Gastroesophageal sphincter (tissue), 4 donors: ENCODE data around the gene CCR1. TPM values are rescaled to one million over a fixed set of nuclear protein-coding genes. Genes with fewer than 3 reads are reported as not detected.
"Not testable (repeated sequence)": the region's sequence is repeated elsewhere in the genome, so short reads cannot be mapped to it uniquely, and the experiment has no call there.

Experiments
- ATAC-seq: fragments of 150-250 bp; one replicate; pipeline ENCODE4 v1.9.1; 2016; ENCODE audit warnings: mild to moderate bottlenecking, moderate library complexity
- H3K27ac ChIP-seq, 4 donors: fragments of 200-600 bp; sonication (generic) in 3 of 4; 1 replicate in 3 of 4; 2 replicates in 1 of 4; pipeline ENCODE4 v1.5.1; 2016 to 2019
- H3K27me3 ChIP-seq: fragments of 200-600 bp; sonication (generic); one replicate; pipeline ENCODE4 v1.5.1; 2019
- H3K36me3 ChIP-seq, 2 donors: fragments of 200-600 bp; sonication (generic); one replicate each; pipeline ENCODE4 v1.5.1; 2019; ENCODE audit warnings: control low read depth in 1 of 2
- H3K4me1 ChIP-seq, 3 donors: fragments of 200-600 bp; sonication (generic); 1 replicate in 2 of 3; 2 replicates in 1 of 3; pipeline ENCODE4 v1.5.1; 2016 to 2019; ENCODE audit warnings: control low read depth in 2 of 3
- H3K4me3 ChIP-seq, 2 donors: fragments of 200-600 bp; sonication (generic); one replicate each; pipeline ENCODE4 v1.5.1; 2019; ENCODE audit warnings: mild to moderate bottlenecking in 1 of 2, moderate library complexity in 1 of 2
- H3K9me3 ChIP-seq, 3 donors: fragments of 200-600 bp; sonication (generic); one replicate each; pipeline ENCODE4 v1.5.1; 2017 to 2019; ENCODE audit warnings: control low read depth in 2 of 3
- CTCF ChIP-seq, 4 experiments: fragments of 200-600 bp in 2 of 4; fragments of 450-650 bp in 2 of 4; sonication (generic) in 1 of 4; IDR thresholded peaks; one replicate each; pipeline ENCODE4 v1.5.1; 2017 to 2019; ENCODE audit warnings: antibody characterized with exemption in 4 of 4, mild to moderate bottlenecking in 2 of 4, moderate library complexity in 2 of 4
- EP300 ChIP-seq: sonication (generic); formaldehyde crosslinking; IDR thresholded peaks from one replicate; pipeline ENCODE4 v1.6.1; 2017; ENCODE audit warnings: antibody characterized with exemption, mild to moderate bottlenecking
- POLR2A ChIP-seq, 2 donors: fragments of 450-650 bp; IDR thresholded peaks; one replicate each; pipeline ENCODE4 v1.6.1; 2017; ENCODE audit warnings: antibody characterized with exemption in 2 of 2, mild to moderate bottlenecking in 2 of 2, moderate library complexity in 1 of 2
- POLR2AphosphoS5 ChIP-seq: sonication (generic); formaldehyde crosslinking; IDR thresholded peaks from one replicate; pipeline ENCODE4 v1.6.1; 2017; ENCODE audit warnings: antibody characterized with exemption
- WGBS, 2 donors: methylation state at CpG; one replicate each; pipeline ENCODE4 v1.1.5; 2018; ENCODE audit warnings: low coverage in 1 of 2; 5-methylcytosine and 5-hydroxymethylcytosine counted together
- total RNA-seq, 4 donors: library from RNA; depleted of rRNA; stranded (reverse); fragments of >200 nt; gene quantifications; one replicate each; pipeline ENCODE4 v1.1.0, GENCODE V29; 2016

Gene CCR1
- total RNA-seq, 4 donors from 2014 or later = 1.9 to 32.3 (median 8.7) TPM

GRCh38 chr3:46162975-46163555, 45.0 kb downstream of the CCR1 start:
- H3K27me3 ChIP-seq = peaks cover 4% of the 10 kb centered on the region
- no peaks in the 10 kb centered on the region for H3K36me3 ChIP-seq
- H3K4me3 ChIP-seq = no peak overlapping the region
- H3K4me1 ChIP-seq = no peaks in the 10 kb centered on the region
- H3K27ac ChIP-seq = no peak overlapping the region
- WGBS, 2 donors = 80% methylated on average over 1 of the region's 4 CpGs; no CpG with 5 or more reads in 1 of the 2 donors
- no peak for ATAC-seq
- H3K9me3 ChIP-seq = peaks cover 0 to 20% (median 0%) of the 10 kb centered on the region in 3 donors
- no peak for TF ChIP-seq CTCF (IDR thresholded peaks at IDR 0.05)
- TF ChIP-seq POLR2AphosphoS5 = no peak
- TF ChIP-seq EP300 = no peak
- no peak for TF ChIP-seq POLR2A (IDR thresholded peaks at IDR 0.05)

GRCh38 chr3:46157685-46158084, 50.4 kb downstream of the CCR1 start:
- not testable (repeated sequence) for H3K9me3 ChIP-seq, H3K4me1 ChIP-seq, H3K27ac ChIP-seq, H3K27me3 ChIP-seq, ATAC-seq, H3K36me3 ChIP-seq, H3K4me3 ChIP-seq
- WGBS, 2 donors = 47% methylated on average over 1 of the region's 1 CpG; no CpG with 5 or more reads in 1 of the 2 donors

- WGBS, 2 donors = no CpG with 5 or more reads among the region's 1 CpG
- no peak overlapping the region for H3K4me3 ChIP-seq
- no peaks in the 10 kb centered on the region for H3K27me3 ChIP-seq
- H3K4me1 ChIP-seq = no peaks in the 10 kb centered on the region
- no peaks in the 10 kb centered on the region for H3K36me3 ChIP-seq
- ATAC-seq = no peak
- no peak overlapping the region for H3K27ac ChIP-seq
- peaks cover 0 to 5% (median 0%) of the 10 kb centered on the region in 3 donors for H3K9me3 ChIP-seq
- no peak for TF ChIP-seq EP300
- TF ChIP-seq POLR2AphosphoS5 = no peak
- no peak for TF ChIP-seq CTCF (IDR thresholded peaks at IDR 0.05)
- TF ChIP-seq POLR2A (IDR thresholded peaks at IDR 0.05) = no peak
Measured at GRCh38 chr3:46154311-46154710, 53.8 kb downstream of the CCR1 start.

Other genes starting within 250 kb of the CCR1 start
- gene FYCO1, start 212.5 kb downstream of the CCR1 start, total RNA-seq = 100 to 1,000 TPM in 2 of 4 donors, 10 to 100 TPM in 2; 66.8 to 144 (median 97.3) TPM
- under 1 TPM in 3 of 4 donors, not detected in 1; under 0.01 to 0.07 (median 0.04) TPM for gene XCR1, start 180.8 kb downstream of the CCR1 start, total RNA-seq
- gene CCR3, start 34.1 kb upstream of the CCR1 start, total RNA-seq = not detected
- gene CCR2, start 145.8 kb upstream of the CCR1 start, total RNA-seq = 1 to 10 TPM in 2 of 4 donors, under 1 TPM in 2; 0.77 to 3.9 (median 1.9) TPM
- gene CCR5, start 162.6 kb upstream of the CCR1 start, total RNA-seq = 1 to 10 TPM in 1 of 4 donors, under 1 TPM in 3; 0.23 to 1.8 (median 0.44) TPM
- gene CCRL2, start 198.9 kb upstream of the CCR1 start, total RNA-seq = 10 to 100 TPM in 1 of 4 donors, 1 to 10 TPM in 1, under 1 TPM in 2; 0.89 to 15.8 (median 1.9) TPM